T-helper 2 cell treated with Interferon-gamma antibody and Interleukin-4, amounts not matched to agents 5 μg/mL and 100 μg/mL, for 36 hours (primary cell): Measurements from ENCODE around the gene CXCL6.

ENCODE experiments used
- DNase-seq: peaks from one replicate; pipeline ENCODE4 v3.0.0; 2021; ENCODE audit warnings: low spot score
- H3K27ac Mint-ChIP-seq: one replicate; pipeline ENCODE4 v1.8.0; 2021; ENCODE audit warnings: mild to moderate bottlenecking, mixed read lengths
- H3K27me3 Mint-ChIP-seq: one replicate; pipeline ENCODE4 v1.8.0; 2021; ENCODE audit warnings: low read depth, mixed read lengths
- H3K36me3 Mint-ChIP-seq: one replicate; pipeline ENCODE4 v1.8.0; 2021; ENCODE audit warnings: low read depth, mixed read lengths
- H3K4me1 Mint-ChIP-seq: one replicate; pipeline ENCODE4 v1.8.0; 2021; ENCODE audit warnings: low read depth, mixed read lengths
- H3K4me3 Mint-ChIP-seq: one replicate; pipeline ENCODE4 v1.8.0; 2022; ENCODE audit warnings: mild to moderate bottlenecking, moderate library complexity, mixed read lengths
- H3K9me3 Mint-ChIP-seq: one replicate; pipeline ENCODE4 v1.8.0; 2021; ENCODE audit warnings: mixed read lengths

The CXCL6 gene

DNA sequence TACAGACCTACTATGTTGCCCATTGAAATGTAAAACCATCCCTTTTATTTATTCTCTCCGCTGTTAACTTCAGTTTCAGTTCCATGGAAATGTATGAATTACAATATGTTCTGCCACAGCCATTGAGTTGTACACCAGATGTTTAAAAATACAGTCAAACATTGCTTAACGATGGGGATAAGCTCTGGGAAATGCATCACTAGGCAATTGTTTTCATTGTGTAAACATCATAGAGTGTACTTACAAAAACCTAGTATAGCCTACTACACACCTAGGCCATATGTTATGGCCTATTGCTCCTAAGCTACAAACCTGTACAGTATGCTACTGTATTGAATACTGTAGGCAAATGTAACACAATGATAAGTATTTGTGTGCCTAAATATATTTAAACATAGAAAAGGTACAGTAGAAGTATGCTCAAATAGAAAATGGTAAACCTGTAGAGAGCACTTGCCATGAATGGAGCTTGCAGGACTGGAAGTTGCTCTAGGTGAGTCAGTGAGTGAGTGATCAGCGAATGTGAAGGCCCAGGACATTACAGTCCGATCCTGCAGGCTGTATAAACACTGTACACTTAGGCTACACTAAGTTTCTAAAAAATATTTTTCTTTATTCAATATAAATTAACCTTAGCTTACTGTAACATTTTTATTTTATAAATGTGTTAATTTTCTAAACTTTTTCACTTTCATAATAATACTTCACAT, 13.9 kb downstream of the CXCL6 start:
- no peaks in the 10 kb centered on the region for H3K36me3 Mint-ChIP-seq
- H3K27ac Mint-ChIP-seq, result no peak overlapping the region

DNA sequence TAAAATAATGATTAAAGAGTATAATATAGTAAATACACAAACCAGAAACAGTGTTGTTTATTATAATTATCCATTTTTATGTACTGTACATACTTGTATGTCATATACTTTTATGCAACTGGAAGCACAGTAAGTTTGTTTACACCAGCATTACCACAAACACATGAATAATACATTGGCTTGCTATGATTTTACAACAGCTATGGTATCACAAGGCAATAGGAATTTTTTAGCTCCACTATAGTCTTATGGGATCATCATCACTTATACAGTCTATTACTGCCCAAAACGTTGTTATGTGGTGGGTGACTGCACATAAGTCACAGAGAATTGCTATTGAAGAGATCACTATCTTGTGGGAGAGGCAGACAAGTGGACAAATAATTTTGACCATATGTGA, 14.8 kb downstream of the CXCL6 start:
- Mint-ChIP-seq H3K27ac (no peak overlapping the region), H3K4me1 (no peaks in the 10 kb centered on the region), H3K9me3 (no peaks in the 10 kb centered on the region), H3K36me3 (no peaks in the 10 kb centered on the region), H3K4me3 (no peak overlapping the region), H3K27me3 (peaks cover 14% of the 10 kb centered on the region)
- DNase-seq, result no peak

More for the DNA sequence above, 13.9 kb downstream of the CXCL6 start:
- H3K9me3 Mint-ChIP-seq, result no peaks in the 10 kb centered on the region
- H3K27me3 Mint-ChIP-seq, result peaks cover 17% of the 10 kb centered on the region
- H3K4me3 Mint-ChIP-seq, result no peak overlapping the region
- no peak for DNase-seq
- H3K4me1 Mint-ChIP-seq, result no peaks in the 10 kb centered on the region

DNA sequence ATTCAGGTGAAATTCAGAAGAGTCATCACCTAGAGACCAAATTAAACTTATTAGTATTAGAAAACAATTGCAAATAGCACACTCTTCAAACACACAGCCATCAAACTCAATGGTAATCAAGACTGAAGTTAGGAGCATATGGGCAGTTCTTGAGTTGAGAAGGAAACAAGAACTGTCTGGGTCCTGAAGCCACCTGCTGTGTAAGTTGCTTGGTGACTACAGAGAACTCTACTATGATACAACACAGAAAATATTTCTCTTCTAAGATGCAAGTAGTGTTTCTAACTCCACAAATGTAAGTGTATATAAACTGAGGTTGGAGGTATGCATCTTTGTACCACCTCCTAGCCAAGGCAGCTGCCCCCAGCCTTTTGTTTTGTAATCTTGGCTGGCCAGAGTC, 16.3 kb downstream of the CXCL6 start:
- no peak for DNase-seq
- H3K4me1 Mint-ChIP-seq, result no peaks in the 10 kb centered on the region
- H3K27ac Mint-ChIP-seq, result no peak overlapping the region
- no peaks in the 10 kb centered on the region for H3K36me3 Mint-ChIP-seq
- peaks cover 14% of the 10 kb centered on the region for H3K27me3 Mint-ChIP-seq
- no peaks in the 10 kb centered on the region for H3K9me3 Mint-ChIP-seq
- H3K4me3 Mint-ChIP-seq, result no peak overlapping the region

DNA sequence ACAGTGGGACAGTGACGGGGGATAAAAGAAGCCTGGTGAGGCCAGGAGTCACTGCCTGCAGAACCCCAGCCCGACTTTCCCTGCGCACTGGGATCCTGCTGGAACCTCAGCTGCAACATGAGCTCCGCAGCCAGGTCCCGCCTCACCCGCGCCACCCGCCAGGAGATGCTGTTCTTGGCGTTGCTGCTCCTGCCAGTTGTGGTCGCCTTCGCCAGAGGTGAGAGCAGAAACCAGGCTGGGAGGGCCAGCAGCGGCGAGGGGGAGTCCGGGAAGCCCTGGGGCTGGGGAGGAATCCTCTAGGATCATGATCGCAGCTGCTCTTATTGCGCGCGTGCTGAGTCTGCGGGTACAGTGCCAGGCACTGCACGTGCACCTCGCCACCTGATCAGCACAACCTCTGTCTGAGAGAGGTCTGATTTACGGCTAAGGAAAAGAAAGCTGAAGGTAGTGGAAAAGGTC, 16.8 kb downstream of the CXCL6 start, which contains the start of gene PF4V1:
TSS of gene PF4V1 (plus strand) at position 51 of the 459 bp plus-strand sequence. CDS start at position 118, 67 bp downstream.
- DNase-seq, result no peak
- H3K4me3 Mint-ChIP-seq, result no peak within 1 kb of the TSS

DNA sequence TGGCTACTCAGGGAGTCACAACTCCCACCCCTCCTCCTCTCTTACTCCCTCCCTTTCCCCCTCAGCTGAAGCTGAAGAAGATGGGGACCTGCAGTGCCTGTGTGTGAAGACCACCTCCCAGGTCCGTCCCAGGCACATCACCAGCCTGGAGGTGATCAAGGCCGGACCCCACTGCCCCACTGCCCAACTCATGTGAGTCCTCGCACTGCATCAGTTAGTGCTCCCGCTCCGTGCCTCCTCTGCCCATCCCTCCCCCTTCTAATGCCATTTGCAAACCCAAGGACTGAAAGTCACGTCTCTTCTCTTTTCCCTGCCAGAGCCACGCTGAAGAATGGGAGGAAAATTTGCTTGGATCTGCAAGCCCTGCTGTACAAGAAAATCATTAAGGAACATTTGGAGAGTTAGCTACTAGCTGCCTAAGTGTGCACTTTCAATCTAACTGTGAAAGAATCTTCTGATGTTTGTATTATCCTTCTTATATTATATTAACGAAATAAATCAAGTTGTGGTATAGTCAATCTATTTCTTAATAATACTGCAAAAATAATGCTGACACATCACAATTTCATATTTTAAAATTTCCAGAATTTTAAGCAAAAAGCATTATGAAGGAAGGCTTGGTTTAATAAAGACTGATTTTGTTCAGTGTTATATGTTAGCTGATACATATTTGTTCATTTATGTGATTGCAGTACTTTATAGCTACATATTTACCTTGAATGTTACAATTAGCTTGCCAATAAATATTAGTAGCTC, 17.4 kb downstream of the CXCL6 start:
- H3K27me3 Mint-ChIP-seq, result peaks cover 14% of the 10 kb centered on the region

More for the DNA sequence above, 16.8 kb downstream of the CXCL6 start, which contains the start of gene PF4V1:
- Mint-ChIP-seq H3K9me3 (no peaks in the 10 kb centered on the region), H3K4me1 (no peaks in the 10 kb centered on the region), H3K36me3 (no peaks in the 10 kb centered on the region), H3K27ac (no peak within 1 kb of the TSS), H3K27me3 (peaks cover 14% of the 10 kb centered on the region)

DNA sequence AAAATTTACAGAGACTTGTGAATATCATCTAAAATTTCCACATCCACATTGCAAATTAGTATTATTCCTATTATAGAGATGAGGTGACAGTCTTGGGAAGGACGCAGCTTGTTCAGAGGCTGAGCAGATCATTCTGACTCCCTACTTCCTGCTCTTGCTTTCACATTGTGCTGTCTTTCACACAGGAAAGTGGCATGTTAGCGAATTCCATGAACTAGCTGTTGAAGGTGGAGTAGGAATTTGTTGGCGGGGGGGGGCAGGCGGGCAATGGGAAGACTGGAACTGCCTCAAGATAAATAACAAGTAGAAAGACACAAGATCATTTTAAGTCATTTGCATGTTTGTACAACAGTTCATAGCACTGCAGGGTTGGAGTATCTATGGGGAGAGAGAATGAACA, 18.9 kb downstream of the CXCL6 start:
- Mint-ChIP-seq H3K4me1 (no peaks in the 10 kb centered on the region), H3K27me3 (peaks cover 14% of the 10 kb centered on the region), H3K27ac (no peak overlapping the region), H3K36me3 (no peaks in the 10 kb centered on the region), H3K4me3 (no peak overlapping the region), H3K9me3 (no peaks in the 10 kb centered on the region)
- no peak for DNase-seq

More for the DNA sequence above, 17.4 kb downstream of the CXCL6 start:
- no peak for DNase-seq
- Mint-ChIP-seq H3K4me1 (no peaks in the 10 kb centered on the region), H3K36me3 (no peaks in the 10 kb centered on the region), H3K27ac (no peak overlapping the region), H3K4me3 (no peak overlapping the region), H3K9me3 (no peaks in the 10 kb centered on the region)

DNA sequence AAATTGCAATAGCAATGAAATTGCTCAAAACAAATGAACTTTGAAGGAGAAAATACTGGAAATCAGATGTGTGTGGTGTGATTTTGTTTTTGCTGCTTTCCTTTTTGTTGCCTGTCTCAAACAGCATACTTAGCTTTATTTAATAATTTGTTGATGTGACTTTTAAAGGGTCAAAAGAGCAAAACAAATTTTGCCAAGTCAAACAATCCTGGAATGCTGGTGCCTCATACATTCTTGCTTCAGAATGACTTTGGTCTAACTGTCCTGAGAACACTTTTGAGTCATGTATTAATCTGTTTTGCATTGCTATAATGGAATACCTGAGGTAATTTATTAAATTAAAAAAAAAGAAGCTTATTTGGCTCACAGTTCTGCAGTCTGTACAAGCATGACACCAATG, 20.0 kb downstream of the CXCL6 start:
- Mint-ChIP-seq H3K27me3 (peaks cover 14% of the 10 kb centered on the region), H3K9me3 (no peaks in the 10 kb centered on the region), H3K4me3 (no peak overlapping the region), H3K36me3 (no peaks in the 10 kb centered on the region), H3K4me1 (no peaks in the 10 kb centered on the region), H3K27ac (no peak overlapping the region)
- DNase-seq, result no peak

DNA sequence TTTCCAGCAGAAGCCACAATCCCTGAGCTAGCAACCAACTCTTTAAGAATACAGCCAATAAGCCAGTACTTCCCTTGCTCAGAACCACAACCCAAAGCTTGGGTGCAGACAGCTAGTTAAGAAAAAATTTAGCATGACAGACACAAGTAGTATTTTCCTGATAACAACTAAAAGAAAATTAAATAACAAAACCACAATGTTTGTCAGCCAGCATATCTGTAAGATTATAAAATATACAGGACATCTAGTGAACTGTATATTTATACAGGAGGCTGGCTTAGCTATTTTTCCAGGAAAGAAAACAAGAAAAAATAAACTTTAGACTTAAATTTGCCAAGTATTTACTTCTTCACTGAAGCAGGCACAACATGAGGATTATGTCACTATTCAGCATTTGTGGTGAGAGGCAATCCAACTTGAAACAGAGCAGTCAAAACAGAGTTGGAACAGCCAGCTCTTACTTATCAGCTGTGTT, 23.2 kb downstream of the CXCL6 start:
- no peak for DNase-seq
- Mint-ChIP-seq H3K9me3 (no peaks in the 10 kb centered on the region), H3K27ac (no peak overlapping the region), H3K4me3 (no peak overlapping the region), H3K27me3 (peaks cover 2% of the 10 kb centered on the region), H3K4me1 (no peaks in the 10 kb centered on the region), H3K36me3 (no peaks in the 10 kb centered on the region)

DNA sequence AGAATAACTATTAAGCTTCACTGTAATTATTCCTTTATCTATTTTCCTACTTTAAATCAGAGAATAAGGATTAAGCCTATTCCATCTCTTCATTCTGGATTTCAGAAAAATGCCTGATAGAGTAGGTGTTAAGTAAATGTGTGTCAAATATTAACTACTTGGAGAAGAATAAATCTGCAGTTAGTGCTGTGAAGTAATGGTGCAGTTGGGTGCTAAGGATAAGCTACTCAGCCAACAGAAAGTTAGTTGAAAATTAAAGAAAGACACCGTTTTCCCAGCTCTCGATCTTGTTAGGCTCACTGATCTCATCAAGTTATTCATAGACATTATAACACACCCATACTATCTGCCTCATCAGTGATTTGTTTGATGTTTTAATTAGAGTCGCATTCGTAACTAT, 23.7 kb downstream of the CXCL6 start:
- Mint-ChIP-seq H3K9me3 (no peaks in the 10 kb centered on the region), H3K27me3 (no peaks in the 10 kb centered on the region)

DNA sequence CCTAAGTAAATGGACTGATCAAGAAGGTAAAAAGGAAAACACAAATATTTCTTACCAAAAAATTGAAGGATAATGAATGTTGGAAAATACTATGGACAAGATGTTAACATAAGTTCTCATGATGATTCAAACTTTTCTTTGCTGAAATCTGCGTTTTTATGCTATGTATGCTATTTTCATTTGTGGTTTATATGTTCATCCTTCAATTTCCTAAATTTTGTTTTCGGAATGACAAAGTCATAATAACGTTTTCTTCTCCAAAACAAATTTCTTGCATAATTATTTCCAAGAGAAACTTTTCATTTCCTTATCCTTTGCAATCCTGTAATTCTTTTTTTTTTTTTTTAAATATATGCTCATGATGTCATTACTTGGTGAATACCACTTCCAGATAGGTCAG, 24.4 kb downstream of the CXCL6 start:
- Mint-ChIP-seq H3K27me3 (peaks cover 3% of the 10 kb centered on the region), H3K9me3 (no peaks in the 10 kb centered on the region), H3K36me3 (no peaks in the 10 kb centered on the region), H3K27ac (no peak overlapping the region), H3K4me3 (no peak overlapping the region), H3K4me1 (no peaks in the 10 kb centered on the region)
- no peak for DNase-seq

More for the DNA sequence above, 23.7 kb downstream of the CXCL6 start:
- no peak for DNase-seq
- Mint-ChIP-seq H3K27ac (no peak overlapping the region), H3K4me1 (no peaks in the 10 kb centered on the region), H3K36me3 (no peaks in the 10 kb centered on the region), H3K4me3 (no peak overlapping the region)

DNA sequence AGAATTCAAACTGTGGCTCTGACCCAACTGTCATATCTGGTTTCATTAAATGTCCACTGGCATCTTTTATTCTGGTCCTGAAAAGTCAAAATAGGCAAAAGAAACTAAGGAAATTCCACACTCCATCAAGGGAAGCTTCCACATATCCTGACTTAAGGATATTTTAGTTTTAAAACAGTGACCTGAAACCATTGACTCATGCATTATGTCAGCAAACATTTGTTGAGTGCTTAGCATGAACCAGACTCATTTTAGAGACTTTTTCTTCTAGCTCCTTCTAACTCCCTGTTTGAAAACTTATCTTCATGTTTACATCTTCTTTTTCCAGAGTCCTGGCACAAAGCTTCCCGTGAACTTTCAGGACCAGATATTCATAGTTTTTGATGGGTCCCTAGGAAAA, 25.8 kb downstream of the CXCL6 start:
- Mint-ChIP-seq H3K4me3 (no peak overlapping the region), H3K9me3 (no peaks in the 10 kb centered on the region), H3K27me3 (peaks cover 3% of the 10 kb centered on the region), H3K27ac (no peak overlapping the region), H3K4me1 (no peaks in the 10 kb centered on the region), H3K36me3 (no peaks in the 10 kb centered on the region)
- no peak for DNase-seq

DNA sequence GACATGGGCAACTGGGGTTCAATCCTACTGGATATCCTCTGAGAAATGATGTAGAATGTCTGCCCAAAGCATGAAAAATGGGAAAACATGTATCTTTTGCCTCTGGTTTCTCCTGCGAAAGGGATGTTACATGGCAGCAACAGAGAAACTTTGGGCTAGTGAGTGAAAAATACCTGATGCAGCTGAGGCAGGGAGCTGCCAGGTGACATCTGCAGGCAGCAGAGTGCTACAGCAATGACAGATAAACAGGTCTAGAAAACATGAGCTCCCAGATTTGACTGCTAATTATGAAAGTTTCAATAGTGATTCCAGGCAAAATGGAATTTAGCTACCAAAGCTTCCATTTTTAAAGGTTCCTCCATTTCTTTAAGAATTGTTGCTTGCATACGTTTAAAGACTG, 27.9 kb downstream of the CXCL6 start:
- H3K27me3 Mint-ChIP-seq, result peaks cover 16% of the 10 kb centered on the region

DNA sequence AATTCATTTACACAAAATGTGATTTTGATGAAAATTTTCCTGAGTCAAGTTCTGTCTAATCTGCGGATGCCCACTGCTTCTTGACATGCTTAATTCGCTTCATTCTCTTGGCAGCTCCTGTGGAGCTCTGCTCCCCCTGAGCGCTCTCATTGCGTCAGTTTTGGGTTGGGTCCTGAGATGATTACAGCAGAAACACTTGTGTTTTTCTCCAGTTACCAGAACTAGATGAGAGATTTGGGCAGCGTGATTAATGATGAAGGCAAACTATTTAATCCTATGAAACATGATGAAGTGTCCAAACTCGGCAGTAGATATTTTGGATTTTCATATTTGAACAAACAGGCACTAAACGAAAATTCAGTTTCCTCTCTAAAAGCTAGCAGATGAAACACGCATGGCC, 28.5 kb downstream of the CXCL6 start:
- Mint-ChIP-seq H3K9me3 (no peaks in the 10 kb centered on the region), H3K36me3 (no peaks in the 10 kb centered on the region), H3K27me3 (peaks cover 22% of the 10 kb centered on the region), H3K4me1 (no peaks in the 10 kb centered on the region), H3K4me3 (no peak overlapping the region), H3K27ac (no peak overlapping the region)
- DNase-seq, result no peak

More for the DNA sequence above, 27.9 kb downstream of the CXCL6 start:
- Mint-ChIP-seq H3K27ac (no peak overlapping the region), H3K4me3 (no peak overlapping the region), H3K9me3 (no peaks in the 10 kb centered on the region), H3K4me1 (no peaks in the 10 kb centered on the region), H3K36me3 (no peaks in the 10 kb centered on the region)
- no peak for DNase-seq

DNA sequence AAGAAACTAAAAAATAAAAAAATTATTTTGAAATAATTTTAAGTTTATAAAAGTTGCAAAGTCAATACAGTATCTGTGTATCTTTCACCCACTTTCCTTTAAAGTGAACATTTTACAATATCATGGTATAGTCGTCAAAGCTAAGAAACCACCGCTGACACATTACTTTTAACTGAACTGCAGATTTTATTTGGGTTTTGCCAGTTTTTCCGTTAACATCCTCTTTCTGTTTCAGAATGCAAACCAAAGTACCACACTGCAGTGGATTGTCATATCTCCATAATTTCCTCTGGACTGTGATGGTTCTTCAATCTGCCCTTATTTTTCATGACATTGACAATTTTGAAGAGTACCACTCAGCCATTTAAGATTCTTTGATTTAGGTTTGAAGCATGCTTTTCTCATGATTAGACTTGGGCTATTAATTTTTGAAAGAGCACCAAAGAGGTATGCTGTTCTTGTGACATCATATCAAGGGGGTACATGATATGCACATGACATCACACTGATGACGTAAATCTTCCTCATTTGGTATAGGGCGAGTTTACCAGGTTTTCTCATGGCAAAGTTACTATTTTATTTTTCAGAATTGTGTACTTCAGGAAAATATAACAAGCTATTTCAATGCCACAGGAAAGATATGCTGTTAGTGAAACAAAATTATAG, 29.1 kb downstream of the CXCL6 start:
- H3K36me3 Mint-ChIP-seq, result no peaks in the 10 kb centered on the region
- no peak for DNase-seq
- no peak overlapping the region for H3K4me3 Mint-ChIP-seq
- no peak overlapping the region for H3K27ac Mint-ChIP-seq
- no peaks in the 10 kb centered on the region for H3K4me1 Mint-ChIP-seq
- peaks cover 27% of the 10 kb centered on the region for H3K27me3 Mint-ChIP-seq
- no peaks in the 10 kb centered on the region for H3K9me3 Mint-ChIP-seq
